HCT116 (cell line): Measurements from ENCODE around the gene CALML3. TPM values are rescaled to one million over a fixed set of nuclear protein-coding genes. Genes with fewer than 3 reads are reported as not detected.

Experiments used
- ATAC-seq: fragments of 200-7000 bp; cut with Tn5 transposase; 2 replicates; pipeline ENCODE4 v1.9.1; 2020; ENCODE audit warnings: mild to moderate bottlenecking, moderate library complexity
- BruUV-seq: library from RNA; stranded (reverse); fragments of 400-500 nt; replicated peaks from 2 replicates; lab custom pipeline; 2021; lab: Mats Ljungman, UMichigan
- CTCF ChIA-PET: fragments of 300-600 bp; sonication (Branson Sonifier 250); formaldehyde crosslinking; loops from one replicate; lab custom pipeline; 2021; ENCODE audit warnings: antibody characterized with exemption; lab: Charles Lee
- POLR2A ChIA-PET: fragments of 300-600, 350-600 bp; sonication (Branson Sonifier 250); formaldehyde crosslinking; loops from one replicate; lab custom pipeline; 2021; ENCODE audit warnings: antibody characterized with exemption; lab: Charles Lee
- RAD21 ChIA-PET, 2 experiments: fragments of 300-600 bp; sonication (Branson Sonifier 250); formaldehyde crosslinking; loops; one replicate each; lab custom pipeline; 2023; ENCODE audit warnings: low total read pairs in 2 of 2; ENCODE audit not compliant: uncharacterized antibody in 2 of 2, unreplicated experiment in 2 of 2, low non-redundant PET in 1 of 2; lab: Charles Lee
- DNase-seq: peaks from one replicate; pipeline ENCODE4 v3.0.0-alpha.2; 2010; ENCODE audit warnings: low read depth, low spot score
- H2AFZ ChIP-seq: fragments of 200-600 bp; shearing (Covaris generic), sonication (generic); 2 replicates; pipeline ENCODE4 v1.6.1; 2017; ENCODE audit warnings: low read depth, mixed run types, mixed read lengths, antibody characterized with exemption, low read length; ENCODE audit not compliant: poor library complexity, severe bottlenecking
- H3K27ac ChIP-seq: 2 replicates; pipeline ENCODE4 v1.5.1; 2012; ENCODE audit warnings: low read depth, low read length
- H3K27me3 ChIP-seq: fragments of 200-600 bp; sonication (generic); 2 replicates; pipeline ENCODE4 v1.6.1; 2016; ENCODE audit warnings: mixed run types, low read length, mixed read lengths; ENCODE audit not compliant: insufficient read depth
- H3K36me3 ChIP-seq, 2 experiments: fragments of 200-500 bp in 1 of 2; fragments of 200-600 bp in 1 of 2; sonication (Bioruptor generic) in 1 of 2; sonication (generic) in 1 of 2; 2 replicates each; pipeline versions ENCODE4 v1.5.1 to v1.6.1; 2014 to 2016; ENCODE audit warnings: low read length in 2 of 2, inconsistent platforms in 1 of 2, mixed read lengths in 1 of 2, mixed run types in 1 of 2; ENCODE audit not compliant: insufficient read depth in 2 of 2, control insufficient read depth in 1 of 2
- H3K4me1 ChIP-seq, 2 experiments: fragments of 200-600 bp in 1 of 2; sonication (generic) in 1 of 2; 2 replicates each; pipeline versions ENCODE4 v1.5.1 to v1.6.1; 2012 to 2017; ENCODE audit warnings: low read length in 2 of 2, inconsistent platforms in 1 of 2, mild to moderate bottlenecking in 1 of 2, mixed read lengths in 1 of 2, mixed run types in 1 of 2, moderate library complexity in 1 of 2; ENCODE audit not compliant: insufficient read depth in 2 of 2, control insufficient read depth in 1 of 2
- H3K4me2 ChIP-seq: fragments of 200-600 bp; sonication (generic); 2 replicates; pipeline ENCODE4 v1.6.1; 2017; ENCODE audit warnings: mixed run types, low read length, mixed read lengths
- H3K4me3 ChIP-seq, 2 experiments: fragments of 200-600 bp in 1 of 2; sonication (generic) in 1 of 2; replicated peaks in 1 of 2; 2 replicates each; pipeline ENCODE4 v1.5.1; 2011 to 2016; ENCODE audit warnings: low read length in 2 of 2, control low read depth in 1 of 2, low read depth in 1 of 2, mild to moderate bottlenecking in 1 of 2, mixed read lengths in 1 of 2, mixed run types in 1 of 2
- H3K79me2 ChIP-seq: fragments of 200-600 bp; sonication (generic); 2 replicates; pipeline ENCODE4 v1.6.1; 2017; ENCODE audit warnings: mild to moderate bottlenecking, mixed run types, low read length, moderate library complexity, mixed read lengths; ENCODE audit not compliant: insufficient read depth
- H3K9ac ChIP-seq: fragments of 200-600 bp; sonication (generic); 2 replicates; pipeline ENCODE4 v1.6.1; 2016; ENCODE audit warnings: low read length, mixed read lengths
- H3K9me2 ChIP-seq: fragments of 200-600 bp; sonication (generic), shearing (Covaris generic); 2 replicates; pipeline ENCODE4 v1.6.1; 2017; ENCODE audit warnings: mixed run types, mild to moderate bottlenecking, moderate library complexity; ENCODE audit not compliant: insufficient read depth
- H3K9me3 ChIP-seq, 2 experiments: fragments of 200-500 bp in 1 of 2; fragments of 200-600 bp in 1 of 2; sonication (Bioruptor generic) in 1 of 2; sonication (generic) in 1 of 2; 2 replicates each; pipeline ENCODE4 v1.6.1; 2014 to 2017; ENCODE audit warnings: low read length in 2 of 2, mixed read lengths in 2 of 2, inconsistent platforms in 1 of 2, low read depth in 1 of 2, mild to moderate bottlenecking in 1 of 2, mixed run types in 1 of 2, moderate library complexity in 1 of 2; ENCODE audit not compliant: control insufficient read depth in 1 of 2, insufficient read depth in 1 of 2
- H4K20me1 ChIP-seq: fragments of 200-600 bp; sonication (generic), shearing (Covaris generic); 2 replicates; pipeline ENCODE4 v1.6.1; 2017; ENCODE audit warnings: mixed run types, mild to moderate bottlenecking, moderate library complexity; ENCODE audit not compliant: insufficient read depth
- CEBPB ChIP-seq: IDR thresholded peaks from 2 replicates; pipeline ENCODE4 v1.6.1; 2012; ENCODE audit warnings: low read depth
- EZH2phosphoT487 ChIP-seq: fragments of 200-600 bp; IDR thresholded peaks from 2 replicates; pipeline ENCODE4 v1.6.1; 2018; ENCODE audit warnings: antibody characterized with exemption, borderline replicate concordance
- FOSL1 ChIP-seq: IDR thresholded peaks from 2 replicates; pipeline ENCODE4 v1.6.1; 2012; ENCODE audit warnings: low read depth
- MAX ChIP-seq: IDR thresholded peaks from 2 replicates; pipeline ENCODE4 v1.6.1; 2012
- POLR2A ChIP-seq: IDR thresholded peaks from 2 replicates; pipeline ENCODE4 v1.7.0; 2011; ENCODE audit warnings: borderline replicate concordance; ENCODE audit not compliant: insufficient read depth, insufficient read length; ENCODE audit errors: extremely low read depth
- POLR2AphosphoS5 ChIP-seq: IDR thresholded peaks from 2 replicates; pipeline ENCODE4 v1.6.1; 2011; ENCODE audit warnings: mild to moderate bottlenecking, low read depth, low read length, moderate library complexity
- SIN3A ChIP-seq: IDR thresholded peaks from 2 replicates; pipeline ENCODE4 v1.6.1; 2012; ENCODE audit warnings: low read depth
- SP1 ChIP-seq: IDR thresholded peaks from 2 replicates; pipeline ENCODE4 v1.6.1; 2012; ENCODE audit warnings: low read depth
- TCF7L2 ChIP-seq: IDR thresholded peaks from 2 replicates; pipeline ENCODE4 v1.7.0; 2011; ENCODE audit warnings: borderline replicate concordance, inconsistent platforms; ENCODE audit not compliant: insufficient read depth, insufficient read length; ENCODE audit errors: extremely low read depth
- YY1 ChIP-seq: IDR thresholded peaks from 2 replicates; pipeline ENCODE4 v1.6.1; 2011; ENCODE audit warnings: low read length, low read depth, moderate library complexity, mild to moderate bottlenecking; ENCODE audit not compliant: insufficient replicate concordance; ENCODE audit errors: extremely low read depth
- ZBTB33 ChIP-seq: IDR thresholded peaks from 2 replicates; pipeline ENCODE4 v1.6.1; 2011; ENCODE audit warnings: mild to moderate bottlenecking, low read length, moderate library complexity; ENCODE audit not compliant: insufficient replicate concordance; ENCODE audit errors: extremely low read depth
- ZNF274 ChIP-seq: fragments of 200-500 bp; sonication (Bioruptor generic); IDR thresholded peaks from 2 replicates; pipeline ENCODE4 v1.6.1; 2014; ENCODE audit warnings: mild to moderate bottlenecking, low read depth, low read length, inconsistent platforms
- intact Hi-C: fragments of 100-400 bp; cut with micrococcal nuclease; formaldehyde crosslinking; loops from 2 replicates; pipeline ENCODE4 v1.10.0; 2022
- total RNA-seq: library from RNA; stranded (reverse); gene quantifications from one replicate; pipeline ENCODE4 v1.2.1, GENCODE V29; 2021; ENCODE audit not compliant: unreplicated experiment
- TF ChIP-seq, protein P1 (sequence below): IDR thresholded peaks from 2 replicates; pipeline ENCODE4 v1.6.1; 2012; ENCODE audit warnings: low read depth
- TF ChIP-seq, protein P2 (sequence below): IDR thresholded peaks from 2 replicates; pipeline ENCODE4 v1.6.1; 2012
- TF ChIP-seq, protein P3 (sequence below), 3 experiments: fragments of 200-600 bp in 1 of 3; sonication (generic) in 1 of 3; IDR thresholded peaks in 2 of 3; conservative IDR thresholded peaks in 1 of 3; 2 replicates each; pipeline ENCODE4 v1.5.1; 2012 to 2017; ENCODE audit warnings: low read depth in 2 of 3, low read length in 2 of 3, antibody characterized with exemption in 1 of 3, borderline replicate concordance in 1 of 3, control low read depth in 1 of 3, mild to moderate bottlenecking in 1 of 3, mixed read lengths in 1 of 3, mixed run types in 1 of 3, moderate library complexity in 1 of 3; ENCODE audit not compliant: insufficient read depth in 1 of 3

CALML3 gene
- total RNA-seq, 1 experiment from 2014 or later: not detected

GRCh38 chr10:5480162-5480941, 44.4 kb upstream of the CALML3 start:
- CTCF ChIA-PET: no interaction called here
- Histone ChIP-seq H3K36me3 (no peaks in the 10 kb centered on the region), H3K27me3 (no peaks in the 10 kb centered on the region), H3K9me2 (no peaks in the 10 kb centered on the region), H4K20me1 (no peaks in the 10 kb centered on the region), H3K4me1 (no peaks in the 10 kb centered on the region)
- RAD21 ChIA-PET: no interaction called here
- no peak for ATAC-seq
- TF ChIP-seq TCF7L2: no peak
- no peak for TF ChIP-seq FOSL1
- TF ChIP-seq, protein P1, sequence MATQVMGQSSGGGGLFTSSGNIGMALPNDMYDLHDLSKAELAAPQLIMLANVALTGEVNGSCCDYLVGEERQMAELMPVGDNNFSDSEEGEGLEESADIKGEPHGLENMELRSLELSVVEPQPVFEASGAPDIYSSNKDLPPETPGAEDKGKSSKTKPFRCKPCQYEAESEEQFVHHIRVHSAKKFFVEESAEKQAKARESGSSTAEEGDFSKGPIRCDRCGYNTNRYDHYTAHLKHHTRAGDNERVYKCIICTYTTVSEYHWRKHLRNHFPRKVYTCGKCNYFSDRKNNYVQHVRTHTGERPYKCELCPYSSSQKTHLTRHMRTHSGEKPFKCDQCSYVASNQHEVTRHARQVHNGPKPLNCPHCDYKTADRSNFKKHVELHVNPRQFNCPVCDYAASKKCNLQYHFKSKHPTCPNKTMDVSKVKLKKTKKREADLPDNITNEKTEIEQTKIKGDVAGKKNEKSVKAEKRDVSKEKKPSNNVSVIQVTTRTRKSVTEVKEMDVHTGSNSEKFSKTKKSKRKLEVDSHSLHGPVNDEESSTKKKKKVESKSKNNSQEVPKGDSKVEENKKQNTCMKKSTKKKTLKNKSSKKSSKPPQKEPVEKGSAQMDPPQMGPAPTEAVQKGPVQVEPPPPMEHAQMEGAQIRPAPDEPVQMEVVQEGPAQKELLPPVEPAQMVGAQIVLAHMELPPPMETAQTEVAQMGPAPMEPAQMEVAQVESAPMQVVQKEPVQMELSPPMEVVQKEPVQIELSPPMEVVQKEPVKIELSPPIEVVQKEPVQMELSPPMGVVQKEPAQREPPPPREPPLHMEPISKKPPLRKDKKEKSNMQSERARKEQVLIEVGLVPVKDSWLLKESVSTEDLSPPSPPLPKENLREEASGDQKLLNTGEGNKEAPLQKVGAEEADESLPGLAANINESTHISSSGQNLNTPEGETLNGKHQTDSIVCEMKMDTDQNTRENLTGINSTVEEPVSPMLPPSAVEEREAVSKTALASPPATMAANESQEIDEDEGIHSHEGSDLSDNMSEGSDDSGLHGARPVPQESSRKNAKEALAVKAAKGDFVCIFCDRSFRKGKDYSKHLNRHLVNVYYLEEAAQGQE: no peak
- no peak for TF ChIP-seq SP1
- TF ChIP-seq ZBTB33: no peak
- no peak for TF ChIP-seq SIN3A
- no peak for TF ChIP-seq POLR2AphosphoS5
- TF ChIP-seq YY1: no peak
- no peak for TF ChIP-seq ZNF274
- TF ChIP-seq POLR2A: no peak
- TF ChIP-seq, protein P2, sequence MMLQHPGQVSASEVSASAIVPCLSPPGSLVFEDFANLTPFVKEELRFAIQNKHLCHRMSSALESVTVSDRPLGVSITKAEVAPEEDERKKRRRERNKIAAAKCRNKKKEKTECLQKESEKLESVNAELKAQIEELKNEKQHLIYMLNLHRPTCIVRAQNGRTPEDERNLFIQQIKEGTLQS: no peak
- TF ChIP-seq, protein P3, sequence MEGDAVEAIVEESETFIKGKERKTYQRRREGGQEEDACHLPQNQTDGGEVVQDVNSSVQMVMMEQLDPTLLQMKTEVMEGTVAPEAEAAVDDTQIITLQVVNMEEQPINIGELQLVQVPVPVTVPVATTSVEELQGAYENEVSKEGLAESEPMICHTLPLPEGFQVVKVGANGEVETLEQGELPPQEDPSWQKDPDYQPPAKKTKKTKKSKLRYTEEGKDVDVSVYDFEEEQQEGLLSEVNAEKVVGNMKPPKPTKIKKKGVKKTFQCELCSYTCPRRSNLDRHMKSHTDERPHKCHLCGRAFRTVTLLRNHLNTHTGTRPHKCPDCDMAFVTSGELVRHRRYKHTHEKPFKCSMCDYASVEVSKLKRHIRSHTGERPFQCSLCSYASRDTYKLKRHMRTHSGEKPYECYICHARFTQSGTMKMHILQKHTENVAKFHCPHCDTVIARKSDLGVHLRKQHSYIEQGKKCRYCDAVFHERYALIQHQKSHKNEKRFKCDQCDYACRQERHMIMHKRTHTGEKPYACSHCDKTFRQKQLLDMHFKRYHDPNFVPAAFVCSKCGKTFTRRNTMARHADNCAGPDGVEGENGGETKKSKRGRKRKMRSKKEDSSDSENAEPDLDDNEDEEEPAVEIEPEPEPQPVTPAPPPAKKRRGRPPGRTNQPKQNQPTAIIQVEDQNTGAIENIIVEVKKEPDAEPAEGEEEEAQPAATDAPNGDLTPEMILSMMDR (IDR thresholded peaks at IDR 0.05 in 2 of 3, conservative IDR thresholded peaks at IDR 0.05 in 1 of 3; ENCODE audit: borderline replicate concordance in 1 of 3, insufficient read depth in 1 of 3, low read depth in 2 of 3, low read length in 2 of 3): no peak
- TF ChIP-seq EZH2phosphoT487: no peak
- no peak for TF ChIP-seq MAX
- TF ChIP-seq CEBPB: no peak
- TF ChIP-seq, all 23 proteins: peak for 0
- Histone ChIP-seq H3K4me3 (no peak overlapping the region), H3K27ac (no peak overlapping the region), H2AFZ (no peak overlapping the region), H3K79me2 (no peaks in the 10 kb centered on the region), H3K4me2 (no peak overlapping the region), H3K9me3 (no peaks in the 10 kb centered on the region), H3K9ac (no peak overlapping the region)
- no TSS peak for BruUV-seq
- POLR2A ChIA-PET: no interaction called here
- DNase-seq: no peak
- intact Hi-C loops: no loop called here
